Cerebellar nuclear complex (tissue), 1 donor: ENCODE results near the gene MROH7.

ENCODE experiments used
- DNase-seq, 2 experiments: peaks; one replicate each; lab custom pipeline; 2025; lab: John Stamatoyannopoulos, UW

MROH7 gene

GRCh38 chr1:54640863-54641836, at the start of gene MROH7:
MROH7 (plus strand) TSS chr1:54641786; CDS start chr1:54652927, 11,141 bp downstream.
- no peak for DNase-seq

GRCh38 chr1:54593571-54594160, 47.9 kb upstream of the MROH7 start:
- DNase-seq, result no peak

GRCh38 chr1:54594463-54594862, 47.1 kb upstream of the MROH7 start:
- DNase-seq, result no peak

GRCh38 chr1:54595956-54596498, 45.6 kb upstream of the MROH7 start:
- DNase-seq, result no peak

- DNase-seq, result no peak
Measured at GRCh38 chr1:54596756-54597155, 44.8 kb upstream of the MROH7 start.

- DNase-seq, result no peak
Measured at GRCh38 chr1:54597455-54598030, 44.0 kb upstream of the MROH7 start.

GRCh38 chr1:54599211-54599823, 42.3 kb upstream of the MROH7 start:
- no peak for DNase-seq

- DNase-seq, result no peak
Measured at GRCh38 chr1:54600947-54601721, 40.5 kb upstream of the MROH7 start.

GRCh38 chr1:54601730-54602129, 39.9 kb upstream of the MROH7 start:
- no peak for DNase-seq

GRCh38 chr1:54602554-54602953, 39.0 kb upstream of the MROH7 start:
- DNase-seq, result no peak

GRCh38 chr1:54603241-54603640, 38.3 kb upstream of the MROH7 start:
- DNase-seq, result no peak

GRCh38 chr1:54604051-54604450, 37.5 kb upstream of the MROH7 start:
- no peak for DNase-seq

- DNase-seq, result no peak
Measured at GRCh38 chr1:54604572-54605370, 36.8 kb upstream of the MROH7 start.

- DNase-seq, result no peak
Measured at GRCh38 chr1:54606096-54606989, 35.2 kb upstream of the MROH7 start.

GRCh38 chr1:54606990-54607325, 34.6 kb upstream of the MROH7 start:
- DNase-seq, result no peak

GRCh38 chr1:54607821-54608565, 33.6 kb upstream of the MROH7 start:
- no peak for DNase-seq

GRCh38 chr1:54608566-54609230, 32.9 kb upstream of the MROH7 start:
- DNase-seq, result no peak

- no peak for DNase-seq
Measured at GRCh38 chr1:54609301-54609921, 32.2 kb upstream of the MROH7 start.
